Measurements from ENCODE around the gene KDM2B.

KDM2B gene

DNA sequence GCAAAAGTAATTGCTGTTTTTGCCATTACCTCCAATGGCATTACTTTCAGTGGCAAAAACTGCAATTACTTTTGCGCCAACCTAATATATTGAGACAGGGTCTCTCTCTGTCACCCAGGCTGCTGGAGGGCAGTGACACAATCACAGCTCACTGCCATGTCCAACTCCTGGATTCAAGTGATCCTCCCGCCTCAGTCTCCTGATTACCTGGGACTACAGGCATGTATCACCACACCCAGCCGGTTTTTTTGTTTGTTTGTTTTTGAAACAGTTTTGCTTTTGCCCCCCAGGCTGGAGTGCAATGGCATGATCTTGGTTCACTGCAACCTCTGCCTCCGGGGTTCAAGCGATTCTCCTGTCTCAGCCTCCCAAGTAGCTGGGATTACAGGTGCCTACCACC, 15.7 kb upstream of the KDM2B start:
- H4K20me1 ChIP-seq (ENCODE audit: insufficient read depth, low read length), result no peaks in the 10 kb centered on the region
- no peaks in the 10 kb centered on the region for H3K27me3 ChIP-seq (replicated peaks; ENCODE audit: insufficient read depth, low read length)
- no peak overlapping the region for H3K4me3 ChIP-seq (ENCODE audit: low read length)
- H3K27ac ChIP-seq (ENCODE audit: low read length), result no peak overlapping the region
- no peak overlapping the region for H3K4me2 ChIP-seq (ENCODE audit: low read depth, low read length)
- DNase-seq, result no peak
- no peaks in the 10 kb centered on the region for H3K9me3 ChIP-seq (replicated peaks; ENCODE audit: insufficient read depth, low read length)
- no peak for TF ChIP-seq EZH2phosphoT487 (IDR thresholded peaks at IDR 0.05; ENCODE audit: low read length)
- no peak for TF ChIP-seq EZH2 (optimal IDR thresholded peaks at IDR 0.05; ENCODE audit: low read depth, low read length)
- no peak for TF ChIP-seq CTCF (IDR thresholded peaks at IDR 0.05; ENCODE audit: low read length)
- no peaks in the 10 kb centered on the region for H3K36me3 ChIP-seq (replicated peaks; ENCODE audit: insufficient read depth, low read length)
- H3K79me2 ChIP-seq (ENCODE audit: low read length), result no peaks in the 10 kb centered on the region
- H3K9me2 ChIP-seq (replicated peaks; ENCODE audit: insufficient read depth, low read length), result no peaks in the 10 kb centered on the region
- H3K4me1 ChIP-seq (ENCODE audit: low read length), result no peaks in the 10 kb centered on the region
- H3F3A ChIP-seq (ENCODE audit: insufficient read depth, low read length), result no peaks in the 10 kb centered on the region
- no peak overlapping the region for H2AFZ ChIP-seq (ENCODE audit: low read length)
- H3K9ac ChIP-seq (ENCODE audit: low read length), result no peak overlapping the region

DNA sequence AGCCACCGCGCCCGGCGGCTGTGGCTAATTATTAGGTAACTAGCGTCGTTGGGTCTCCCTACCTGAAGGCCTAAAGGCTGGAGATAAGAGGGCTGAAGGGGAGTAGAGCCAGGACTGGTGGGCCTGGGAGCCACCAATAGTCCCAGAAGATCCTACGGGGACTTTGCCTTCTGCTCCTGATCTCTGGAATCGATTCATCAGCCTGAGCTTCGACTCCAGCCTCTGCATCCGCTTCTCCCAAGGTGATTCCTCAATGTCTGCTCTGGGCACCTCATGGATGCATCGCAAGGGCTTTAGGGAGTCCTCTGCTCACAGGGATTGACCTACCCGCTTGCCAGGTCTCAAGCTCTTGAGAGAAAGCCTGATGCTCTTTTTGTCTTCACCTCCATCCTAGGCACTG, 14.7 kb upstream of the KDM2B start:
- Histone ChIP-seq H3K27ac (ENCODE audit: low read length) (no peak overlapping the region), H4K20me1 (ENCODE audit: insufficient read depth, low read length) (no peaks in the 10 kb centered on the region), H3K79me2 (ENCODE audit: low read length) (no peaks in the 10 kb centered on the region), H3K27me3 (replicated peaks; ENCODE audit: insufficient read depth, low read length) (no peaks in the 10 kb centered on the region), H3K4me3 (ENCODE audit: low read length) (no peak overlapping the region), H3K9me3 (replicated peaks; ENCODE audit: insufficient read depth, low read length) (no peaks in the 10 kb centered on the region), H2AFZ (ENCODE audit: low read length) (no peak overlapping the region), H3K36me3 (replicated peaks; ENCODE audit: insufficient read depth, low read length) (no peaks in the 10 kb centered on the region), H3K4me1 (ENCODE audit: low read length) (0 out of 2 replicates have a peak, but pooled peaks cover 3% of the 10 kb centered on the region), H3F3A (ENCODE audit: insufficient read depth, low read length) (peaks cover 4% of the 10 kb centered on the region), H3K4me2 (ENCODE audit: low read depth, low read length) (no peak overlapping the region), H3K9ac (ENCODE audit: low read length) (no peak overlapping the region), H3K9me2 (replicated peaks; ENCODE audit: insufficient read depth, low read length) (no peaks in the 10 kb centered on the region)
- no peak for TF ChIP-seq CTCF (IDR thresholded peaks at IDR 0.05; ENCODE audit: low read length)
- TF ChIP-seq EZH2phosphoT487 (IDR thresholded peaks at IDR 0.05; ENCODE audit: low read length), result no peak
- TF ChIP-seq EZH2 (optimal IDR thresholded peaks at IDR 0.05; ENCODE audit: low read depth, low read length), result no peak
- DNase-seq, result no peak

GRCh38 chr12:121592320-121592719, 11.5 kb upstream of the KDM2B start:
- Histone ChIP-seq H3K4me2 (ENCODE audit: low read depth, low read length) (no peak overlapping the region), H3K4me3 (ENCODE audit: low read length) (no peak overlapping the region), H3K27me3 (replicated peaks; ENCODE audit: insufficient read depth, low read length) (no peaks in the 10 kb centered on the region), H3K9ac (ENCODE audit: low read length) (no peak overlapping the region), H3K27ac (ENCODE audit: low read length) (no peak overlapping the region), H2AFZ (ENCODE audit: low read length) (no peak overlapping the region), H3K4me1 (ENCODE audit: low read length) (0 out of 2 replicates have a peak, but pooled peaks cover 3% of the 10 kb centered on the region), H3K36me3 (replicated peaks; ENCODE audit: insufficient read depth, low read length) (no peaks in the 10 kb centered on the region), H4K20me1 (ENCODE audit: insufficient read depth, low read length) (no peaks in the 10 kb centered on the region), H3K79me2 (ENCODE audit: low read length) (no peaks in the 10 kb centered on the region), H3K9me2 (replicated peaks; ENCODE audit: insufficient read depth, low read length) (no peaks in the 10 kb centered on the region), H3F3A (ENCODE audit: insufficient read depth, low read length) (peaks cover 7% of the 10 kb centered on the region), H3K9me3 (replicated peaks; ENCODE audit: insufficient read depth, low read length) (no peaks in the 10 kb centered on the region)
- no peak for TF ChIP-seq EZH2 (optimal IDR thresholded peaks at IDR 0.05; ENCODE audit: low read depth, low read length)
- no peak for TF ChIP-seq CTCF (IDR thresholded peaks at IDR 0.05; ENCODE audit: low read length)
- no peak for TF ChIP-seq EZH2phosphoT487 (IDR thresholded peaks at IDR 0.05; ENCODE audit: low read length)
- DNase-seq, result no peak

All from MM.1S (cell line).